ENCODE data around the gene CARD19.

The CARD19 gene

DNA sequence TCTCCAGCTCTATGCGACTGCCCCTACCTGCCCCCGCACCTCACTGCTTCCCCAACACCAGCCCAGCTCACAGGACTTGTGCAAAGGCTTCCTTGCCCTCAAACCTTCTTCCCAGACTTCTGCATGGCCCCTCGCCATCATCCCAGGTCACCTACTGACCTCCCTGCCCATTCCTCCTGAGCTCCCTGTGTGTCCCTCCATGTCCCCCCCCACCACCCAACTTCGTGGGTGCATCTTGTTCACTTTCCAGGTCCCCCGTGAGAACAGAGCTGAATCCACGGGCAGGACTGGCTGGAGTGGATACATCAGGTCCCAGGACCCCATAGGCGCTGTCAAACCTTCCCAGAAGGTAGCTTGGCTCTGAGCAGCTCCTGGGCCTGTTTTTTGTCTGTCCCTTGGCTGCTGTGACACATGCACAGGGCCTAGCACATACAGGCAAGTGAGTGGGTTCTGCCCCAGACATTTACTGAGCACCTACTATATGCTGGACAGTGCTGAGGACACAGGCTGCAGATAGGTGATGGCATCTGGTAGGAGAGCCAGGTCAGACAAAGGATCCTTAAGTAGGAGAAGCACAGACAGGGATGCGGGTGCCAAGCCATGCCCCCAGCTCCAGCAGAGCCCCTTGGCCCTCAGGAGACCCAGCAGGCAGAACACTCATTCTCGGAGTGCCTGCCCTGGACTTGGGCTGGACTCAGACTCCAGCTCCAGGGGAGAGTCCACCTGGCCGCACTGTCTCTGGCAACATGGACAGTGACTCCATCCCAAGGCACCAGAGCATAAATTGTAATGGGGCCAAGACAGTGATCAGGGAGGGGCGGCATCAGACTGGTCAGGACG lies 23.1 kb downstream of the CARD19 start:
- no peak for DNase-seq (ENCODE audit: low read depth in 2 of 2)

GRCh38 chr9:93119703-93119952 lies 23.6 kb downstream of the CARD19 start:
- no peak for DNase-seq (ENCODE audit: low read depth in 2 of 2)

GRCh38 chr9:93119953-93120845 lies 24.2 kb downstream of the CARD19 start:
- DNase-seq (ENCODE audit: low read depth in 2 of 2) = peak in 1 of 2 experiments; percentile 21

- DNase-seq (ENCODE audit: low read depth in 2 of 2) = no peak
Observed at GRCh38 chr9:93120846-93121315, 24.9 kb downstream of the CARD19 start.

- DNase-seq (ENCODE audit: low read depth in 2 of 2) = no peak
Observed at GRCh38 chr9:93121316-93122241, 25.6 kb downstream of the CARD19 start.

- no peak for DNase-seq (ENCODE audit: low read depth in 2 of 2)
Observed at GRCh38 chr9:93122721-93123221, 26.8 kb downstream of the CARD19 start.

- no peak for DNase-seq (ENCODE audit: low read depth in 2 of 2)
Observed at GRCh38 chr9:93123561-93124283, 27.7 kb downstream of the CARD19 start.

GRCh38 chr9:93124793-93125192 lies 28.8 kb downstream of the CARD19 start:
- DNase-seq (ENCODE audit: low read depth in 2 of 2) = no peak

DNA sequence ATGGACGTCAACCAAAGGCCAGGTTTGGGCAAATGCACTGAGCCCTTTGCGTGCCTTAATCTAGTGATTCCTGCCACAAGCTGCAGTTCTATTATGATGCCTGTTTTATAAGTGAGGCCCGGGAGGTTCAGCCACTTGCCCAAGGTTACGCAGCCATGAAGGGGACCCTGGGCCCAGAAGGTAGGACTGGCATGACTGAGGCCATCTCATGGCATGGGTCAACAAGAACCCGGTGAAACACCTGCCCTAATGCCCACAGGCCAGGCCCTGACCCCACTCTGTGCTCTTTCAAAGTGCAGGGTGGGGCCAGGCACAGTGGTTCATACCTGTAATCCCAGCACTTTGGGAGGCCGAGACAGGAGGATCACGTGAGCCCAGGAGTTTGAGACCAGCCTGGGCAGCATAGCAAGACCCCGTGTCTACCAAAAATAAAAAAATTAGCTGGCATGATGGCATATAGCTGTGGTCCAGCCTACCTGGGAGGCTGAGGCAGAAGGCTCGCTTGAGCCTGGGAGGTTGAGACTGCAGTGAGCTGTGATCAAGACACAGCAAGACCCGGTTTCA lies 29.4 kb downstream of the CARD19 start:
- DNase-seq (ENCODE audit: low read depth in 2 of 2) = no peak

DNA sequence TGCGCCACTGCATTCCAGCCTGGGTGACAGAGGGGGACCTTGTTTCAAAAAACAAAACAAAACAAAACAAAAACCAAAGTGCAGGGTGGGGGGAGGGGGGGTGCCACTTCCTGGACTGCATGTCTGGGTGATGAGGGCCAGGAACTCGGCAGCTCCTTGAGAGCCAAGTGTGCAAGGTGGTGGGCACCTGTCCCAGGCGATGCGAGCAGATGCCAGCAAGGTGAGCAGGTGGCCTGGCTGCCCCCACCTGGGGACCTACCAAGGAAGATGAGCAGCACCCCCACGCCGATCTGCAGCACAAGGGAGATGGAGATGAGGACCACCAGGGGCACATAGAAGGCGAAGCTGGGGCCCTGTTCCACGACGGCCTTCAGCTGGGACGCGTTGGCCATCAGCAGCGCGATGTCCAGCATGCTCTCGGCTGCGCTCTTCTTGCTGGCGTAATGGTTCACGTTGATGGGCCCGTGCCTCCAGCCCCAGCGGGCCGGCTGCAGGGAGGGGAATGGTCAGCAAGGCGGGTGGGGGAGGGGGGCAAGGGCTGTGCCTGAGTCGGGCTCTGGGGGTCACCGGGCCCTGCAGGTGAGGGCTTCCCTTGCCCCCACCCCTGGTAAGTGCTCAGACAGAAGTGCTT lies 30.2 kb downstream of the CARD19 start:
- no peak for DNase-seq (ENCODE audit: low read depth in 2 of 2)

- no peak for DNase-seq (ENCODE audit: low read depth in 2 of 2)
Observed at GRCh38 chr9:93126825-93127368, 30.9 kb downstream of the CARD19 start.

GRCh38 chr9:93127395-93127911 lies 31.4 kb downstream of the CARD19 start:
- no peak for DNase-seq (ENCODE audit: low read depth in 2 of 2)

DNA sequence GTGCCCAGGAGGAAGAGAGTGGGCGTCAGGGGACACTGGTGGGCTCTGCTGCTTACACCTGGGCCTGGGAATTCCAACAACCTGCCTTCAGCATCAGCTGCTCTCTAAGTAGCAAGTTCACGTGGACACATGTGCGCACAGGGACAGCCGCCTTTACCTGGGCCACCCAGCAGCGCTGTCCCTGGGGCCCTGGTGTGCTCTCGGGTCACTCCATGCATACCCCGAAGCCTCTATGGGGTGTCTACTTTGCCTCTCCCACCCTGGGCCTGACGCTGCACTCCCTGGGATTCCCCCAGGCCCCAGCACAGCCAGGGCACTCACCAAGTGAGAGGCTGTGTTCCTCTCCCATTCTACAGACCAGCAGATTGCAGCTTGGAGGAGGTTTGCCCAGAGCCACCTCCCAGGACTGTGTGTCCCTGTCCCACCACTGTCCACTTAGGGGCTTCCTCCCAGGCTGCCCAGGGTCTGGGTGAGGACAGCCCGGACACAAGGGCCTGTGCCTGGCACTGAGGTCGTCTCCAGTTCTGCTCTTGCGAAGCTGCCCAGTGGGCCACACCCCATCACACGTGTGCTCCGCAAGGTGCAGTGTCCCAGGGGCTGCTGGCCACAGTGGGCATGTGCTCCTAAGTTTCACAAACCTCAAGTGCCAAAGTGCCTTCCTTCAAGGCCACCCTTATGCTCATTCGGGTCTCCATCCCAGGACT lies 32.1 kb downstream of the CARD19 start:
- no peak for DNase-seq (ENCODE audit: low read depth in 2 of 2)

- no peak for DNase-seq (ENCODE audit: low read depth in 2 of 2)
Observed at GRCh38 chr9:93128715-93129224, 32.8 kb downstream of the CARD19 start.

DNA sequence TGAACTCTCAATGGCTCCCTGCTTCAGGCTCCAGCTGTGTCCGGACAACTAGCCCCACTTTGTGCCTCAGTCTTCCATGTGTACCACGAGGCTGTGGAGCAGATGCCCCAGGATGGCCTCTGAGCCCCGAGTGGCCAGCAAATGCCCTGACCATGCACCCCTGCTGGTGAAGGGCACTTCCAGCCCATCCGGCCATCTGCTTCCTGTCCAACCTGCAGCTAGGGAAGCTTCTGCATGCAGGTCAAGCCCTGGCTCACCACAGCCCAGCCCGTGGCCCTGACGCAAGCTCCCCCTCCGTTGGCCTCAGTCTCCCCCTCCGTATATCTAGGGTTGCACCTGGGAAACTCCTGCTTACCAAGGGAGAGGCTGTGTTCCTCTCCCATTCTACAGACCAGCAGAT lies 33.3 kb downstream of the CARD19 start:
- no peak for DNase-seq (ENCODE audit: low read depth in 2 of 2)

GRCh38 chr9:93129691-93130500 lies 33.9 kb downstream of the CARD19 start:
- no peak for DNase-seq (ENCODE audit: low read depth in 2 of 2)

DNA sequence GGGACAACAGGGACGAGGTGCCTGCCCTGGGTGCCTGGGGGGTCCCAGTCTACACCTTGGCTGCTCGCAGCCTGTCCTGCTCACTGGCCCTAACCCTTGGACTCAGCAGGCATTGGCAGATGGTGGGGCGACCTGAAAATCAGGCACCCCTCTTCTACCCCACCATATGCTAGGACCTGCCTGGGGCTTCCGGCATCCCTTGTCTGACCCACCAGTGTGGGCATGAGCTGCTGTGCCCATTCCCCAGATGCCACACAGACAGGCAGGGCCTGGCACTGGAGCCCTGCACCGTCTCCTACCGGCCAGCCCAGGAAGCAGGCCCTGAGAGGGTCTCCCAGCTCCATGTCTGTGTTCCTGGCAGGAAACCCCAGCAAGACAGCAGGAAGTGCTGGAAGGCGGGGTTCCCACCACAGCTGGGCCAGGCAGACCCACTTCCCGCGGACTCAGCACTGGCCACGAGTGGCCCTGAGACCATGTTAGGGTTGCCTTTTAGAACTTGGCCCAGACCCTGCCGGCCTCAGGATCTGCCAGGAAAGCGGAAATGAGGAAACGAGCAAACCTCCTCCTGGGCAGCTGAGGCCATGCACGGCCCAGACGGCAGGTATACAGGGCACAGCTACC lies 35.0 kb downstream of the CARD19 start:
- no peak for DNase-seq (ENCODE audit: low read depth in 2 of 2)
